ENCODE results near the gene DLL3.

DNA sequence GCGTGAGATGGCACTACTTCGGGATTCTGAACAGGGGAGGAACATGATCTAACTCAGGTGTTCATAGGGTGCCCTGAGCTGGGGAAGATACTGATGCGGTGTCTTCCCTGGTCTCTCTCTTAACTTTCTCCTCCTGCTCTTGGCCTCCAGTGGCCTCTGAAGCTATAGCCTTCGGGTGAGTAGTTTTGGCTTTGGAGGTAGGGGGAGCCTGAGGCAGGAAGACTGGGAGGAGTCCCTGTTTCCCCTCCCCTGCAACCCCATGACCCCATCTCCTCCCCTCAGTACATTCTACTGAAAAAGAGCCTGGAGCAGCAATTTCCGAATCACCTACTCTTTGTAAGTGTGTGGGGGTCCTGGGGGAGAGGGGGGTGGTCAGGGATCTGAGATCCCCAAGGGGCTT lies 19.7 kb downstream of the DLL3 start:
- TF ChIP-seq CTCF (conservative IDR thresholded peaks at IDR 0.05; ENCODE audit: low read length), result no peak
- no peak for TF ChIP-seq EZH2phosphoT487 (IDR thresholded peaks at IDR 0.05; ENCODE audit: borderline replicate concordance, low read depth, low read length)
